OCI-LY1 (cell line): ENCODE measurements around the gene EIF2B2.

ENCODE experiments used
- CTCF ChIP-seq: fragments of 200-600 bp; sonication (generic), shearing (Covaris generic); IDR thresholded peaks from 2 replicates; pipeline ENCODE4 v1.5.1; 2017; ENCODE audit warnings: mild to moderate bottlenecking, antibody characterized with exemption, low read length, moderate library complexity, mixed read lengths
- EZH2 ChIP-seq: fragments of 200-600 bp; sonication (generic), shearing (Covaris generic); IDR thresholded peaks from 2 replicates; pipeline ENCODE4 v1.8.0; 2017; ENCODE audit warnings: borderline replicate concordance, mixed run types, mild to moderate bottlenecking, antibody characterized with exemption, low read length, moderate library complexity, mixed read lengths

- no peak for TF ChIP-seq CTCF
- no peak for TF ChIP-seq EZH2
These were observed 19.4 kb upstream of the EIF2B2 start for GRCh38 chr14:74983343-74983742.
